HG03175 (cell line): ENCODE data around the gene NTF3.

Source experiments
- ATAC-seq: cut with Tn5 transposase; IDR thresholded peaks from one replicate; pipeline ENCODE4 v1.9.1; 2021; ENCODE audit warnings: mild to moderate bottlenecking, moderate library complexity; ENCODE audit not compliant: unreplicated experiment

NTF3 gene

GRCh38 chr12:5509557-5509956, 77.6 kb downstream of the NTF3 start:
- ATAC-seq: no peak

GRCh38 chr12:5510251-5510805, 78.4 kb downstream of the NTF3 start:
- no peak for ATAC-seq

DNA sequence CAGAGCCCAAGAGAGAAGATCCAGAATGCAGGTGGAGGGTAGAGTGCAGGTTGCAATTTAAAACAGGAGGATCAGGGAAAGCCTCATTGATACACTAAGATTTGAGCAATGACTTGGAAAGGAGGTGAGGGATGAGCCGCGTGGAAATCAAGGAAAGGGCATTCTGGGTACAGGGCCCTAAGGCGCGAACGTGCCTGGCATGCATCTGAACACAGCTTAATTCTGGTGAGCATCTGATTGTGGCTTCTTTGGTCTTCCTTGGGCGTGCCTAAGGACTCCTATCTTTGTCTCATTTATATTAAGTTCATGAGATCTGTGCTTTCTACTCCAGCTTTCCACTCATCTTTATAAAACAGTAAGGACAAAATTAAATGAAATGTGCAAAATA, 79.3 kb downstream of the NTF3 start:
- ATAC-seq: no peak

DNA sequence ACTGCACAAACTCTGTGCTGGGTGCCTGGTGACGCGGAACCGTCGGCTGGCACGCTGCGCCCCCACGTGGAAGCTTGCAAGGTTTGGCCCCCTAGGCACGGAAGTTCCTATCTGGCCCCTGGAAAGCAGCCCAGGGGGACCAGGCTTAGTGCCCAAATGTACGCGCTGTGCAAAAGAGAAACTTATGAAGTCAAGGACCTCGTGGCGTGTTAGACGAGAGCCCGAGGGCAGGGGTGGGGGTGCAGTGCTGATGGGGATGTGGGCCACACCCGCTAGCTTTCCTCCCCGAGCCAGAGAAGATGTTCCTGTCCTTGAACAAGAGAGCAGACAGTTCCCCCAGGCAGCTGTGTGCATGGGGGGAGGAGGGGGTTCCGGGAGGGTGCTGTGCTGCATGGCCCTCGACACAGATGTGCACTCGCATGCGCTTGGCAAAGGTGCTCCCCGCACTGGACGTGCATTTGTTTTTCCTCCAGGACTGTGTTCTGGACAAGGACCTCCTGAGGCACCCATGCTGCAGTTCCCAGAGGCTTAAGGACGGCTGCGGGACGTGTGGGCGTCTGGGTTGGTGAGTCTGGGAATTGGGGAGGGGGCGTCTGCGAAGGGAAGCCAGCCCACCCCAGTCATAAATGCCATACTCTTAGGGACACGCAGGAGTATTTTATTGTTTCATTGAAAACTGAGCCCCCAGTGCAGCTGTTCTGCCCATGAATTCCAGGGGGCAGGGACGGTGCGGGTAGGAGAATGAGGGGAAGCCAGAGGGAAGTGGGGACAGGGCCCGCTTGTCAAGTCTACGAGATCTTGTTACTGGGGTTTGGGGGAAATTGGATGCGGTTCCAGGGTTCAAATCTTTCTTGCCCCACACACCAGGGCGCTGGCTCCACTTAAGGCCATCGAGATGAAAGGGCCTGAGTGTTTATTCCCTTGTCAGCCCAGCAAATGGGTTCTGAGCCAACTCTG, 80.0 kb downstream of the NTF3 start:
- ATAC-seq: no peak

GRCh38 chr12:5512601-5512970, 80.7 kb downstream of the NTF3 start:
- no peak for ATAC-seq

GRCh38 chr12:5513406-5513805, 81.5 kb downstream of the NTF3 start:
- ATAC-seq: no peak

GRCh38 chr12:5514016-5514415, 82.1 kb downstream of the NTF3 start:
- ATAC-seq: no peak

DNA sequence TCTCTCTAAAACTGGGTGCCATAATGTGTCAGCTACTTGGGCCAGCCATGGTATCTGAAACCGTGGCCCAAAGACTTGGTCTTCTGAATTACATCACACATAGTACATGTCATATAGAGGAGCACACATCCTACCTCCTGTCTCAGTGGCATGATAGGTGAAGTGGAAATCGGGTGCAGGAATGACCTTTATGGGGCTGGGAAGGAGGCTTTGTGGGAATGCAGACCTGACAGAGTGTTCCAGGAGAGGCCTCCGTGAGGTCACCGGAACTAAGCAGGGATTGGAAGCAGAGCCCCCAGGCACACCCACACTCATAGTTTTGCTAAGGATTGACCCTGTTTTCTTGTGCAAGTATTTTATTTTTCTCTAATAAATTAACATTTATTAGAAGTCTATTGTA, 82.6 kb downstream of the NTF3 start:
- no peak for ATAC-seq

GRCh38 chr12:5515458-5515857, 83.5 kb downstream of the NTF3 start:
- no peak for ATAC-seq

DNA sequence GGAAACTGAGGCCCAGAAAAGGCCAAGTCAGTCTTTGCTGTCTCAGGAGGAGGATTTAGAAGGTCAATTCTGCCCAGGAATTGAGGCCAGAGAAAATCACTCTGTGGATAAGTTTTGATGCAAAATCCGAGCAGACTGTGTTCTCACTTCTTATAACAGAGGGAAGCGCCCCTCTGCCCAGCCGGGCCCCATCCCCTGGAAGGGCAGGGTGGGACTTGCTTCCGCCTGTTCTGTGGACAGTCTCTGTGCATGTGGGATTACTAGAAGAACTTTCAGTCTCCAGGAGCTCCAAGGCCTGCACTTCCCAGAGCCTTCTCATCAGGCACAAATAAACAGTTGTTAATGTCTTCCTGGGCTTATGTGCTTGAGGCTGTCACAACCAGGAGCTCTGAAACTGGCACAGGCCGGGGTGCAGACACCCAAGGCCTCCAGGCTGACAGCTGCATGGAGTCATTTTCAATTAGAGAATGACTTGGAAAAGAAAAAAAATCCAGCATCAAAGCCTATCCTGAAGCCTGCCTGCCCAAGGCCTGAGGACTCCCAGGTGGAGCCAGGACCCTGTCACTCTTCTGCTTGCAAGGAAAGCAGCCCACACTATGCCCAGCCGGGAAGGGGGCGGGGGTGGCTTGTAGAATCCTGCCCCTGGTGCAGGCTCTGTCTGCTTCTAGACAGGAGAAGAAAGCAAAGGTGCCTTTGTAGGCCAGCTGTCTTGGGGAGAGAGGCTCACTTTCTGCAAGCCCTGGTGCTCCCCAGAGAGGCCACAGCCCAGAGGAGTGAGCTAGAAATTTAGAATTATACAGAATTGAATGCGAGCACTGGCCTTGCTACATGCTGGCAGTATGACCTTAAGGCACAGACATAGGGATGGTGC, 84.7 kb downstream of the NTF3 start:
- ATAC-seq: no peak

- ATAC-seq: no peak
Observed at GRCh38 chr12:5518584-5519365, 86.9 kb downstream of the NTF3 start.

DNA sequence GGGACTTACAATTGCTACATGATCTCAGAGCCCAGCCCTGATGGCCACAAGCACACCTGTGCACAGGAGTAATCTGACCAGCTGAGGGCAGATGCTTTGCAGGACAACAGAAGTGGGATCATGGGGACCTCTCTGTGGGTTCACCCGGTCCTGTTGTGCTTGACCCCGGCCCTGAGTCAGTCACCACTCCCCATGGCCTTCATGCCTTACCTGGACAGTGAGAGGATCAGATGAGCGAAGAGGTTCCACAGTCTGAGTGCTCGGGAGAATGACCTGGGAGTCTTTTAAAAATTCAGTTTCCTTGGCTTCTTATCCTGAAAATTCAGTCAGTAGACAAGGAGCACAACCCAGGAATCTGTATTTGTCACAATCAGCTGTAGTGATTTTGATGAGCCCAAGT, 88.1 kb downstream of the NTF3 start:
- no peak for ATAC-seq

DNA sequence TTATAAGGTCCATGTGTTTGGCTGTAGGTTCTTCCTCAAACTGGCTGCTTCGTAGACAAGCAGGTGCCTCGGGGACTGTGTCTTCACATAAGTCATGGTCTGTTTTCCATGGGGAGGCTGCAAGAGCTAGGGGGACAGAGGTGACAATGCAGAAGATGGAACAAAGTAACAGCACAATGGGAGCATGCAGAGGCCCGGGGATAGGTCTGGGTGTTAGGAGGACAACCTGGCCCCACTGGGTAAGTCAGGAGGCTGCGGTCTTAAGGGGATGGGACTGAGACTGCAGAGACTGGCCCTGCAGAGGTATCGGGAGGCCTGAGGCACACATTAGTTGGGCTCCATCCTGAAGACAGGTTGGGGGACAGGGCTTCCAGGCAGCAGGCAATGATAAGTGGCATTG, 88.9 kb downstream of the NTF3 start:
- no peak for ATAC-seq

DNA sequence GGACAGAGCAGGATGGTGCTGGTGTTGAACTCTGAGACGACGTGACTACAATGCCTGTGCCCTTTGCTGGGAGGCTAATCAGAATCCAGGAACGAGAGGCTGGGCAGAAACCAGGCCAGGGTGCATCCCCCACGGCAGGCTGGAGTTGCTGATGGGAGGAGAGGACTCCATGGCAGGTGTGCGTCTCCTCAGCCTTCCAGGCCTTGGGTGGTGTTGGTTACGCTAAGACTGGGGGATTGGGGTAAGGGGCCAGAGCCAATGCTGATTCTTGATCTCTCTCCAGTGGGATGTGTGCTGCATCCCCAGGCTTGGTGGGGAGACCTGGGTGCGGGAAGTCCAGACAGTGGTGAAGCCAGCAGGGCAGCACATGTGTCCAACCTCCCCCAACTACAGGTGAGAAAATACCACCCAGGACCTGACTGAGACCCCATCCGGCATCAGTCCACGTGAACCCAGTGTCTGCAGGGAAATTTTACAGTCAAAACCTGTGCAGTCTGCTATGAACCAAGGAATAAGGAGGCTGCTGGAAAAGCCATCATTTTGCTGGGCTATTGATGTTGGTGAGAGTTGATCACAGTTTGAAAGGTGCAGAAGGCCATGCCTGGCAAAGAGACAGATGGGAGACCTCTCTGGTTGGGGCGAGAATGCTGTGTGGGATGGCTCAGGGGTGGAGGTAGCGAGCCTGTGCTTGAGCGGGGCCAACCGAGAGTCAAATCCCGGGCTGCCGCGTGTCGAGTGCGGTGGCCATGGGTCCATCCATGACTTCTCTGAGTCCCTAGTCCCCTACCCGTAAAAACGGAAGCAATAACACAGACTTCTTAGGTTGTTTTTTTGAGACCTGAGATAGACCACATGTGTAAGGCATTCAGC, 89.8 kb downstream of the NTF3 start:
- ATAC-seq: no peak

DNA sequence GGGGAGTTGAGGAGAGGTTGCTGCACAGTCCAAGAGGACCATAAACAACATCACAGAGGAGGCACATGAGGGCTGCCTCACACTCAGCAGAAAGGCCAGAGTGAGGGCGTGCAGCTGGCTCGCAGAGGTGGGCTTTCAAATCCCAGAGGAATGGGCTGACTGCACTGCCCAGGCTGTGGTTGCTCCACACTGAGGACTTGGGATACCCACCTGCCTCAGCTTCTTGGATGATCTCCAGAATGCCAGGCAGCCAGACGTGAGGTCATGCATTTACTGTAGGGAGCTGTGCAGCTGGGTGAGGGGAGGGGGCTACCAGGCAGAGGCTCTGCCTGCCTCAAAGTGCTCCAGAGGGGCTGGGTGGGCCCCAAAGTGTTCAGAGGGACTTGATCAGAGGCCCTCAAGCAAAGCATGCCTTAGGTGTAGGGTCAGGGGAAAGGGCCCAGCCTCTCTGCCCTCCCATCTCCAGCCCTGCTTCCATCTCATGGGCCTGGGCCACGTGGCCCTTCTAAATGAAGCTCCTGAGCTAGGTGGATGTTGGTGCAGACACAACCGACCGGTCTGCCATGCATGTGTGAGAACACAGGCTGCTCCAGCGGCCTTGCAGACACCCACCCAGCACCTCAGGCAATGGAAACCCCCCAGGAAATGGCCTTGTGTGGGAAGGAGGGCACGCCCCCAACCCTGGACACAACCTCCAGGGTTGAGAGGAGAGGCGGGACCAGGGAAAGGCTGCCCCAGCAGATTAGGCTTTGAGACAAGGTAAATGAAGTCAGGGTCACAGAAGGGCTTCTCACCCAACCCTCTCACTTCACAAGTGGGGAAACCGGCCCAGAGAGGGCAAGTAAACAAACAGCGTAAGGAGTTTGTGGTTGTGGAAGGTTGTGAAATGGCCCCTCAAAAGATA, 90.8 kb downstream of the NTF3 start:
- ATAC-seq: no peak

- no peak for ATAC-seq
Observed at GRCh38 chr12:5523396-5524115, 91.6 kb downstream of the NTF3 start.

DNA sequence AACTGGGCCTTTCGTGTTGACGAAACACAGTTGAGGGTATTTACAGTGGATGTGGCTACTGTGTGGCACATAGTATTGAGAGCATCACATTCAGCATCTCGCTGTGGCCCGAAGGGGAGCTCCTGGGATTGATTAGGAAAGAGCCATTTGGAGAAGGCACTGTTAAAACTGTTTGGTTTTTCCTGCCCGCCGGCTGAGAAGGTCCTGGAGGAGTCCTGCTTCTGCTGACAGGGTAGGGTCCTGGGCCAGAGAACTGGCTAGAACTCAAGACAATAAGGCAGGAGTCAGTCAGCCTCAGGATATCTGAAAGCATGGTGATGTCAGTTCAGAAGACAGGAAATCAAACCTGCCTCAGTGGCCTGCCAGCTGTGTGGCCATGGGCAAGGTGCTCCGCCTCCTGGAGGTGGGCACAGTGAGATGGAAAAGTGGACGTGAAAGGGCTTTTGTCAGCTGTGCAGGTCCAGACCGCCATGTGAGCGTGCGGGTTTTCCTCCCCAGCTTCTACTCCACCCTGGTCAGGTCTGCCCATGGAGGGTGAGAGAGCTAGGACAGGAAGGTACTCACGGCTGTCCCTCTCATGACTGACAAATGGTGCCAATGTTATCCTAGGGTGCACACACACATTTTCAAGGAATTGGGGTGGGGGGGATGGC, 92.3 kb downstream of the NTF3 start:
- no peak for ATAC-seq
